Mesodermal cell (in vitro differentiated cells): ENCODE data around the gene CECR2.

Experiments used
- H3K27ac ChIP-seq: 2 replicates; pipeline ENCODE4 v1.7.0; 2013; ENCODE audit warnings: mild to moderate bottlenecking, low read depth, low read length, moderate library complexity; ENCODE audit not compliant: severe bottlenecking
- H3K36me3 ChIP-seq: 2 replicates; pipeline ENCODE4 v1.7.1; 2013; ENCODE audit warnings: mild to moderate bottlenecking, low read length, moderate library complexity; ENCODE audit not compliant: control insufficient read depth, insufficient read depth
- H3K4me1 ChIP-seq: one replicate; pipeline ENCODE4 v1.7.1; 2013; ENCODE audit warnings: mild to moderate bottlenecking, low read length; ENCODE audit not compliant: insufficient read depth, control insufficient read depth, poor library complexity, severe bottlenecking
- H3K4me3 ChIP-seq: 2 replicates; pipeline ENCODE4 v1.7.0; 2013; ENCODE audit warnings: low read length, control low read depth, mild to moderate bottlenecking; ENCODE audit not compliant: insufficient read depth, poor library complexity, severe bottlenecking; ENCODE audit errors: extremely low read depth
- H3K9me3 ChIP-seq: 2 replicates; pipeline ENCODE4 v1.7.1; 2013; ENCODE audit warnings: mild to moderate bottlenecking, low read length, moderate library complexity; ENCODE audit not compliant: control insufficient read depth
- WGBS, 2 experiments: methylation state at CpG; one replicate each; pipeline ENCODE4 v1.1.5; 2013; ENCODE audit warnings: missing lambda C conversion rate in 2 of 2; ENCODE audit not compliant: insufficient coverage in 2 of 2; 5-methylcytosine and 5-hydroxymethylcytosine counted together

CECR2 gene

GRCh38 chr22:17429516-17429915, 60.3 kb downstream of the CECR2 start:
- WGBS, 2 experiments: 83 to 100% methylated on average over 1 of the region's 1 CpG
- Histone ChIP-seq H3K9me3 (no peaks in the 10 kb centered on the region), H3K27ac (no peak overlapping the region), H3K36me3 (no peaks in the 10 kb centered on the region), H3K4me1 (peaks cover 32% of the 10 kb centered on the region), H3K4me3 (no peak overlapping the region)

GRCh38 chr22:17430412-17430811, 61.2 kb downstream of the CECR2 start:
- Histone ChIP-seq H3K9me3 (no peaks in the 10 kb centered on the region), H3K4me3 (no peak overlapping the region), H3K4me1 (peaks cover 41% of the 10 kb centered on the region), H3K36me3 (no peaks in the 10 kb centered on the region), H3K27ac (peak overlapping the region; percentile 54)

- H3K36me3 ChIP-seq: no peaks in the 10 kb centered on the region
- WGBS, 2 experiments: no CpG with 5 or more reads among the region's 1 CpG
- peaks cover 48% of the 10 kb centered on the region for H3K4me1 ChIP-seq
- H3K4me3 ChIP-seq: no peak overlapping the region
- H3K27ac ChIP-seq: no peak overlapping the region
- H3K9me3 ChIP-seq: no peaks in the 10 kb centered on the region
Observed at GRCh38 chr22:17431179-17431578, 61.9 kb downstream of the CECR2 start.

GRCh38 chr22:17434856-17435255, 65.6 kb downstream of the CECR2 start:
- 59 to 65% methylated on average over 3 of the region's 3 CpGs for WGBS, 2 experiments
- Histone ChIP-seq H3K4me3 (no peak overlapping the region), H3K27ac (peak overlapping the region; percentile 39), H3K4me1 (peaks cover 62% of the 10 kb centered on the region), H3K9me3 (no peaks in the 10 kb centered on the region), H3K36me3 (no peaks in the 10 kb centered on the region)

- peak overlapping the region; percentile 39 for H3K27ac ChIP-seq
- H3K9me3 ChIP-seq: no peaks in the 10 kb centered on the region
- no peaks in the 10 kb centered on the region for H3K36me3 ChIP-seq
- peaks cover 57% of the 10 kb centered on the region for H3K4me1 ChIP-seq
- H3K4me3 ChIP-seq: no peak overlapping the region
- 76 to 94% methylated on average over 2 of the region's 3 CpGs for WGBS, 2 experiments
Observed at GRCh38 chr22:17435375-17435774, 66.1 kb downstream of the CECR2 start.

- no peak overlapping the region for H3K4me3 ChIP-seq
- no peaks in the 10 kb centered on the region for H3K9me3 ChIP-seq
- peak overlapping the region; percentile 92 for H3K27ac ChIP-seq
- H3K36me3 ChIP-seq: no peaks in the 10 kb centered on the region
- peaks cover 46% of the 10 kb centered on the region for H3K4me1 ChIP-seq
- WGBS, 2 experiments: 49 to 52% methylated on average over 5 of the region's 5 CpGs
Observed at GRCh38 chr22:17436382-17436980, 67.2 kb downstream of the CECR2 start.

GRCh38 chr22:17436981-17437412, 67.7 kb downstream of the CECR2 start:
- H3K4me3 ChIP-seq: peak overlapping the region; percentile 9
- no peaks in the 10 kb centered on the region for H3K9me3 ChIP-seq
- peaks cover 41% of the 10 kb centered on the region for H3K4me1 ChIP-seq
- H3K27ac ChIP-seq: peak overlapping the region; percentile 92
- H3K36me3 ChIP-seq: peaks cover 4% of the 10 kb centered on the region
- WGBS, 2 experiments: 2 to 4% methylated on average over 5 to 6 of the region's 8 CpGs

- Histone ChIP-seq H3K4me1 (peaks cover 48% of the 10 kb centered on the region), H3K4me3 (no peak overlapping the region), H3K9me3 (no peaks in the 10 kb centered on the region), H3K27ac (peak overlapping the region; percentile 92), H3K36me3 (peaks cover 4% of the 10 kb centered on the region)
- no CpG with 5 or more reads among the region's 2 CpGs for WGBS, 2 experiments
Observed at GRCh38 chr22:17438026-17438425, 68.8 kb downstream of the CECR2 start.

GRCh38 chr22:17441326-17441725, 72.1 kb downstream of the CECR2 start:
- H3K9me3 ChIP-seq: no peaks in the 10 kb centered on the region
- H3K36me3 ChIP-seq: peaks cover 4% of the 10 kb centered on the region
- peaks cover 35% of the 10 kb centered on the region for H3K4me1 ChIP-seq
- no peak overlapping the region for H3K4me3 ChIP-seq
- H3K27ac ChIP-seq: no peak overlapping the region
- 95 to 100% methylated on average over 1 to 3 of the region's 5 CpGs for WGBS, 2 experiments

- peaks cover 19% of the 10 kb centered on the region for H3K4me1 ChIP-seq
- peaks cover 4% of the 10 kb centered on the region for H3K36me3 ChIP-seq
- H3K9me3 ChIP-seq: no peaks in the 10 kb centered on the region
- H3K4me3 ChIP-seq: no peak overlapping the region
- peak overlapping the region; percentile 75 for H3K27ac ChIP-seq
- WGBS, 2 experiments: 89 to 92% methylated on average over 14 to 15 of the region's 17 CpGs
Observed at GRCh38 chr22:17443405-17444203, 74.3 kb downstream of the CECR2 start.

- Histone ChIP-seq H3K4me3 (no peak overlapping the region), H3K27ac (peak overlapping the region; percentile 75), H3K36me3 (peaks cover 4% of the 10 kb centered on the region), H3K9me3 (no peaks in the 10 kb centered on the region), H3K4me1 (peaks cover 19% of the 10 kb centered on the region)
- 94 to 96% methylated on average over 5 of the region's 6 CpGs for WGBS, 2 experiments
Observed at GRCh38 chr22:17444204-17444504, 74.9 kb downstream of the CECR2 start.
